HG02798 (cell line): ENCODE results near the gene DLL4.
"Not testable (repeated sequence)": the region's sequence is repeated elsewhere in the genome, so short reads cannot be mapped to it uniquely, and the experiment has no call there.

Experiments used
- ATAC-seq: cut with Tn5 transposase; IDR thresholded peaks from one replicate; pipeline ENCODE4 v1.9.1; 2021; ENCODE audit warnings: mild to moderate bottlenecking; ENCODE audit not compliant: unreplicated experiment, poor library complexity

Gene DLL4

DNA sequence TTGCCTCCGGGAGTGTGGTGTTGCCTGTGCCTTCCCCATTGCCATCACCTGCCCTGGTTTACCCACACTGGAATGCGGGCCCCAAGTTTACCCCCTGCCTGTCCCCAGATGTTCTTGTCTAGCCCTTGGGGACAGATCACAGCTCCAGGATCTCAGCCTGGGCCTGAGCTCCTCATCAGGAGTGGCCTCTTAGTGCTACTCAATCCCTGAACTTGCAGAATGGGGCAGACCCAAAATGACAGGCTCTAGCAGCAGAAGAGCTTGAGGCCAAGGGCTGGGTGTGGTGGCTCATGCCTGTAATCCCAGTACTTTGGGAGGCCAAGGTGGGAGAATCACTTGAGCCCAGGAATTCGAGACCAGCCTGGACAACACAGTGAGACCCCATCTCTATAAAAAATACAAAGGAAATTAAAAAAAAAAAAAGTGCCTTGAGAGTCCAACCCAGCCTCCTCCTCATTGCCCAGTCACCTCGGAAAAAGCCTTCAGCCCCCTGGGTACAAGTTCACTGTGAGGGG, 28.0 kb downstream of the DLL4 start:
- ATAC-seq = no peak

DNA sequence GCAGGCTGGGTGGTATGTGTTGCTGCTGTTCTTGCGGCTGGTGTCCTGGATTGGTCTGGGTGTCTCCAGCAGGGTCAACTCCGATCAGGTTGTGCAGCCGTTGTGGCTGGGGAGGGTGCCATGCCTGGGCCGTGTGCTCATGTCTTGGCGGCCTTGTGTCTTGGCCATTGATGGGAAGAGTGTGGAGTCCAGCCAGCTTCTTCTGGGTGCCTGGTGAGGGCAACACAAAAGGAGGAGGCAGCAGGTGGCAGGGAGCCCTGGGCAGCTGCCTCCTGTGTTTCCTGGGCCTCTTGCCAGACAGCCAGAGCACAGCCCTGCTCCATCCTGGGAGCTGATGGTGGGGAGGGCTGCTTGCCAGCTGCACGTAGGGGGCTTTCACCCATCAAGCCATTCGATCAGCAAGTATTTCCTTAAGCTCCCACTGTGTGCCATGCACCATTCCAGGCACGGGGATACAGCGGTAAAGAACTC, 28.5 kb downstream of the DLL4 start:
- ATAC-seq = no peak

DNA sequence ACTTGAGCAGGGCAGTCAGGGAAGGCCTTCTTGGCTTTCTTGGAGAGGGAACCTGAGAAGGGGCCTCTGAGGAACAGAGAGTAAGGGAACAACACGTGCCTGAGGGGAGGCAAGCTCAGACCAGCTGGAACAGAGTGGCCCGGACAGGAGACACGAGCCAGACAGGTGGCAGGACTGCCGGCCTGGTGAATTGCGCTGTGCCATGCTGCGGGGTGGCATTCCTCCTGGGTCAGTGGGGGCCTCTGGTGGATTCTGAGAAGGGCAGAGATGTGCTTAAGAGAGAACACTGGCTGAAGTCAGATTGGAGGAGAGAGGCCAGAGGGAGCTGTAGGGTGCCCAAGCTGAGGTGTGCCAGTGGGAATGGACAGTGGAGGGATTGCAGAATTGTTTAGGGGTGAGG, 29.0 kb downstream of the DLL4 start:
- ATAC-seq = no peak

DNA sequence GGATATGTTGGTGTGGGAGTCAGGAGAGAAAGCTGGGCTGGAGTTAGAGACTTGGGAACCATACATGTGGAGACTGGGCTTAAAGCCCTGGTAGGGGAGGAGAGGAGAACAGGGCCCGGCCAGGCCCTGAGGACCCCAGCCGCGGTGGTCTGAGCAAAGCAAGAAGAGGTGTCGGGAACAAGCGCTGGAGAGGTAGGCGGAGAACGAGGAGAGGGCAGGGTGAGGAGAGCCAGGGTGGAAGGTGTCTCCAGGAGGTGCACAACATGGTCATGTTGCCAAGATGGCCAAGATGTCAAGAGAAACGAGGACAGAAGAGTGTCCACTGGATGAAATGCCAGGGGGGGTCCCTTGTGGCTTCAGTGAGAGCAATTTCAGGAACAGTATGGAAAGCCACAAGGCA, 29.6 kb downstream of the DLL4 start:
- no peak for ATAC-seq

DNA sequence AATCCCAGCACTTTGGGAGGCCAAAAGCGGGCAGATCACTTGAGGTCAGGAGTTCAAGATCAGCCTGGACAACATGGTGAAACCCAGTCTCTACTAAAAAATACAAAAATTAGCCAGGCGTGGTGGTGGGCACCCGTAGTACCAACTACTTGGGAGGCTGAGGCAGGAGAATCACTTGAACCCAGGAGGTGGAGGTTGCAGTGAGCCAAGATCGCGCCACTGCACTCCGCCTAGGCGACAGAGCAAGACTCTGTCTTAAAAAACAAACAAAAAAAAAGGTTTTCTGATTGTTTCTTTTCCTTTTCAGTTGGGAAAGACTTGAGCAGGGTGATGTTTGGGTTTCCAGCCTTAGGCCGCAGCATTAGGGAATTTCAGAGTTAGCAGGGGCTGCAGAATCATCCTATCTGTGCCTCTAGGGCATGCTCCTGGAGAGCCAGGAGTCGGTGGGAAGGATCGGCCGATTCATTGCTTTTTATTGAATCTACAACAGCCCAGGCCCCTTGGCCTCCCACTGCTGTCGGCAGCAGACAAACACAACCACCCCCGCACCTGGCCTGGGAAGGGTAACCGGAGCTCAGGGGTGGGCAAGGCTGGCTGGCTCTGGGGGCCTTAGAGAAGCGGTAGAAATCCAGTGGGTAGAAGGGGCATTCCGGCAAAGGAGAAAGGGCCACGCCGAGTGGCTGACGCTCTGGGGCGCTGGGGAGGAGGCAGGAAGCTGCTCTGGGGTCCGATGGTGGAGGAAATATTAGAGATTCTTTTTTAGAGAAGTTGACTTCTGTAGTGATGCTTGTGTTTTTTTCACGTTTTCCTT, 30.4 kb downstream of the DLL4 start:
- ATAC-seq = no peak

DNA sequence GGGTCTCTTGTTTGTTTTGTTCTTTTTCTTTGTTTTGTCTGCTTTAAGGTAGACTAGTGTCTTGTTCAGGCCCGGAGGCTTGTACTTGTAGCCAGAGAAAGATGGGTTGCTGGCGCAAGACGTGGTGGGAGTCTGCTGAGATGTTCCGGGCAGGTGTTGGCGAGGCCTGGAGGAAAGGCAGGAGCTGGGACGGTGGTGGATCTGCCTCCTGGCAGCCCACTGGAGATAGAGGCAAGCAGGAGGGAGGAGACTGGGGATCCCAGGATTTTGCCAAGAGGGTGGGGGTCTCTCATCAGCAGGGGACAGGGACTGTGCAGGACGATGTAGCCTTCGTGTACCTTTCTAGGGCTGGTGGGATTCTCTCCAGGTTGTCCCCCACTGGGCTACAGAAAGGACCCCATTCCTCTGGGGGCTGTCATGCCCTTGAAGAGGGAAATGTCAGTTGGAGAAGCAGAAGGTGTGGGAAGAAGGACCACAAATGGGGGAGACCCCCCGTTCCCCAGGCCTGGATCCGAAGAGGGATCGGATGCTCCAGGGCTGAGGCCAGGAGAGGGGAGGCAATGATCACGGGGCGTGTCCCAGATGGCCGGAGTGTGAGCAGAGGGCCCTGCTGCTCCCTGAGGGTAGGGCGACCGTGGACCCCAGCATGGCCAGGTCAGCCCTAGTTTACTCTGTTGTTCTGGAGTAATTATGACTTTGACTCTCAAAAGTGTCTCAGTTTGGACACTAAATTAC, 31.2 kb downstream of the DLL4 start:
- no peak for ATAC-seq

DNA sequence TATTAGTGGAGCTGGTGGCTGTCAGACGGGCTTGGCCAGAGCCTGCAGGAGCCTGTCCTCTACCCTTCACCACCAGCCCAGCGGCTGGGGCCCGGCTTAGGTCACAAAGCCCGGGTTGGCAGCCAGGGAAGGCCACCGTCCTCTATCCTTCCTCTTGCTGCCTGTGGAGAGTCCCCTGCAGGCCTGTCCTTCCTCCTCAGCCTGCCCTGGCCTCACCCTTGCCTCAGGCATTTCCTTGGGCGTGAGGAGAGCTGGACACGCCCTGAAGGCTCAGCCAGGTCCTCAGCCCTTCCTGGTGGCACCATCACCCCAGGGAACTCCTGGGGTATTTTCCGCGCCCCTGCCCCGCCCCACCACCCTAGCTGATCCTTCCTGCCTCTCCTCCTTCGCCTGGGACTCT, 31.8 kb downstream of the DLL4 start:
- ATAC-seq = no peak

DNA sequence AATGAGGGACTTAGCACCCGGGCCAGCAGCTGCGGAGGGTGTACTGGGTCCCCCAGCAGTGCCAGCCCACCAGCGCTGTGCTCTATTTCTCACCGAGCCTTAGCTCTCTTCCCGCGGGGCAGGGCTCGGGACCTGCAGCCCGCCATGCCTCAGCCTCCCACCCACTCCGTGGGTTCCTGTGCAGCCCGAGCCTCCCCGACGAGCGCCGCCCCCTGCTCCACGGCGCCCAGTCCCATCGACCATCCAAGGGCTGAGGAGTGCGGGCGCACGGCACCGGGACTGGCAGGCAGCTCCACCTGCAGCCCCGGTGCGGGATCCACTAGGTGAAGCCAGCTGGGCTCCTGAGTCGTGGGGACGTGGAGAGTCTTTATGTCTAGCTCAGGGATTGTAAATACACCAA, 32.6 kb downstream of the DLL4 start:
- not testable (repeated sequence) for ATAC-seq

DNA sequence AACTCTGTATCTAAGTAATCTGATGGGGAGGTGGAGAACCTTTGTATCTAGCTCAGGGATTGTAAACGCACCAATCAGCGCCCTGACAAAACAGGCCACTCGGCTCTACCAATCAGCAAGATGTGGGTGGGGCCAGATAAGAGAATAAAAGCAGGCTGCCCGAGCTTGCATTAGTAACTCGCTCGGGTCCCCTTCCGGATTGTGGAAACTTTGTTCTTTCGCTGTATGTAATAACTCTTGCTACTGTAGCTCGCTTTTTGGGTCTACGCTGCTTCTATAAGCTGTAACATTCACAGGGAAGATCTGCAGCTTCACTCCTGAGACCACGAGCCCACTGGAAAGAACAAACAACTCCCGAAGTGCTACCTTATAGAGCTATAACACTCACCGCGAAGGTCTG, 33.2 kb downstream of the DLL4 start:
- ATAC-seq = not testable (repeated sequence)

DNA sequence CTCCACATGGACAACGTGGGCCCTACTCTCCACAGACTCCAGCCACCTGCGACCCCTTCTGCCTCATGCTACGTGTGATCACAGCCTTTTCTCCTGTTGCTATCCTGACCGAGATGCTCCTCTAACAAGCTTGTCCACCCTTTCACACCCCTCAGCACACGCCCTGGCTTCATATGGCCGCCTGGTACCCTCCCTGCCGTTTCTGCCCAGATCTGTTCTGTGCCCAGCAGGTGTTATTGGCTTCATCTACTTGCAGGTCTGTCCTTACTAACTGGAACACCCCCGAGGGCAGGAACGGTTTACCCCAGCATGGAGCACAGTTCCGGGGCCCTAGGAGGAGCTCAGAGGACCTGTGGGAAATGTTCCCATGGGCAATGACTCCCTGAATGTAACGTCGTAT, 34.1 kb downstream of the DLL4 start:
- no peak for ATAC-seq

DNA sequence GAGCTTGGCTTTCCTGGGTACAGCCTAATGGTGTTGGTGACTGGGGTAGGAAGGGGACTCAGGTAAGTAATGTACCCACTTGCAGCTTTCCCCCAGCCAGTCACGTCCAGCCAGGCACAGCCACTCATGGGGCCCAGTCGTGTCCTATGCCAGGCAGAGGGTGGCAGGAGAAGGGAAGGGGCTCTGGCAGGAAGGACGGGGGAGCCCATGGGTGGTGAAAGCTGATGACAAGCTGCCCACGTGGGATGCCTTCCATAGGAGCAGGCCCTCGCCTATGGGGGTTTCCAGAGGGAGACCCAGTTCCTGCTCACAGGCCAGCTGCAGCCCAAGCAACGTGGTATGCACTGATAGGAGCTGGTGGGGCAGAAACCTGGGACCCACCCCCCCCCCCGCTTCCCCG, 34.9 kb downstream of the DLL4 start:
- no peak for ATAC-seq

DNA sequence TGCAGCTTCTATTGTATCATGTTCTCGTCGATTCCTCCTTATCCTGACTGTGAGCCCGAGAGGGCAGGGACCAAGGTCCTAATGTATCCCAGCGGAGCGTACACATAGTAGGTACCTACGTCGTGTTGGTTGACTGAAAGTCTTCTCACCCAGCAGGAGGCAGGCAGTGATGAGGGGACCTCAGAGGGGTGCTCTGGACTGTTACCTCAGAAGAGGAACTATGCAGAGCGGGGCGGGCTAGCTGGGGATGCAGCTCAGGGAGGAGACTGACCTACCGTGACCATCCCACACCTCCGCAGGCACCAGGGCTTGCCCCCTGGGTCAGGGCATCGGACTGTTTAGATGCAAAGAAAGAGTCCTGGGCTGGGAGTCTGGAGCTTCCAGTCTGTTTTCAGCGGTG, 35.5 kb downstream of the DLL4 start:
- no peak for ATAC-seq

DNA sequence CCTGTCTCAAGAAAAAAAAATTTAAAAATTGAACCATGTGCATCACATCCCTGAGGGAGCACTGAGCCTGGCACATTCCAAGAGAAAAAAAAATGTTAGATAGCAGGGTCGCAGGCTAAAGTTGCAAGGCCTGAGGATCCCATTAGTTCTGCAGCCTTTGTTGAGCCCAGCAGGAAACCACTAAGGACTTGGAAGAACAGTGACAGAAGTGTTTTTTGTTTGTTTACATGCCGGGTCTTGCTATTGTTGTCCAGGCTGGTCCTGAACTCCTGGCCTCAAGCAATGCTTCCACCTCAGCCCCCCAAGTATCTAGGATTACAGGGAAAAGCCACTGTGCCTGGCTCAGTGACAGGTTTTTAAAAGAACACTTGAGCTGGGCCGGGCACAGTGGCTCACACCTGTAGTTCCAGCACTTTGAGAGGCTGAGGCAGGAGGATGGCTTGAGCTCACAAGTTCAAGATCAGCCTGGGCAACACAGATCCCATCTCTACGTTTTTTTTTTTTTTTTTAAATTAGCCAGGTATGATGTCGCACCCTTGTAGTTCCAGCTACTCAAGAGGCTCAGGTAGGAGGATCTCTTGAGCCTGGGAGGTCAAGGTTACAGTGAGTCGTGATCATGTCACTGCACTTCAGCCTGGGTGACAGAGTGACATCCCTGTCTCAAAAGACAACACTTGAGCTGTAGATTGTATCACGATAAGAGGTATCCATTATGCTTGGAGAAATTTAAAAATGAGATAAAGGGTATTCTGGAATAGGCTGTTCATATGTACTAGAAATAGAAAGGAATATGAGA, 39.3 kb downstream of the DLL4 start:
- no peak for ATAC-seq

DNA sequence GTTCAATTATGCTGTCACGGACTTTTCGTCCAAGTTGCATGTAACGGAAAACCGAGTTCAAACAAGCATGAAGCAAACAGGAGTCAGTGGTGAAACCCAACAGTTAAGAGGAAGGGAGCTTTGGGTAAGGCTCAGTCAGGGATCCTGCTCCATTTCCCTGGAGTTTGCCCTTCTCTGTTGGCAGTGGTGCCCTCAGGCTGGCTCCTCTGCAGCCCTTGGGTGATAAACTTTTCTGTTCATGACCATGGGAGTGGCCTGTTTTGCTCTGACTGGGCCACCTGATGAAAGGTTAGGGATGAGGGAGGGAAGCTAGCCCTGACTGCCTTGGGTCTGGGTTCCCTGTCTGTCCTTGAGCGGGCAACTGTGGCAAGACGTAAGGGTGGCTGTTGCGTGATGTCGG, 40.2 kb downstream of the DLL4 start:
- ATAC-seq = no peak

DNA sequence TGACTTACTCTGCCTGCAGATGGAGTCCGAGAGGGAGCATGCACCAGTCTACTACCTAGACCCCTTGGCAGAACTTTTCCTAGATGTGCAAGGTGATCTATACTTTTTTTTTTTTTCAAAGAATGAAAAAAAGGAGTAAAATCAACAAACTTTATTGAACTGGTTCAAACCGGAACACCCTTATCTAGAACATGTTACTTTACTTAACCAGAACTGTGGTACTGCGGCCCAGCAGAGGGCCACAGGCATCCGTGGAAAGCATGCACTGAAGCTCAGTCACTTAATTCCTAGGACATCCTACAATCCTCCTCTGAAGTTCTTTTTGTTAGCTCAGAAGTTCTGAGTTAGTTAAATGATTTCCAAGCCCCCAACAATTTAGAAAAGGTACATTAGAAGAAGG, 45.7 kb downstream of the DLL4 start:
- ATAC-seq = no peak

DNA sequence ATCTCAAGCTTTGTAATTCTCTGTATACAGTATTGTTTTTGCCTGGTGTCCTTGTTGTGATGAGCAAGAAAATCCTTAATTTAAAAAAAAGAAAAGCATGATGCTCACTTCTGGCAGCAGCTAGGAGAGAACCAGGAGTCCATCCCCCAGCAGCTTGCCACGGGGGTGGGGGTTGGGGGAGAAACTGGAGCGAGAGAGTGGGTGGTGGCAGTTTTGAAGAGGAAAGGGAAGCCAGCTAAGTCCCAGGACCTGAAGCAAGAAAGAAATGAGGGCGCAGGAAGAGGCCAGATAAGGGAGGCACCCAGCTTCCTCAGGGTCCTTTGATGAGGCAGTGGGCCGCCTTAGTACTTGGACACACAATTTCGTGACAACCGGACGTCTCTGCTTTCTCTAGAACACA, 47.7 kb downstream of the DLL4 start:
- ATAC-seq = no peak

DNA sequence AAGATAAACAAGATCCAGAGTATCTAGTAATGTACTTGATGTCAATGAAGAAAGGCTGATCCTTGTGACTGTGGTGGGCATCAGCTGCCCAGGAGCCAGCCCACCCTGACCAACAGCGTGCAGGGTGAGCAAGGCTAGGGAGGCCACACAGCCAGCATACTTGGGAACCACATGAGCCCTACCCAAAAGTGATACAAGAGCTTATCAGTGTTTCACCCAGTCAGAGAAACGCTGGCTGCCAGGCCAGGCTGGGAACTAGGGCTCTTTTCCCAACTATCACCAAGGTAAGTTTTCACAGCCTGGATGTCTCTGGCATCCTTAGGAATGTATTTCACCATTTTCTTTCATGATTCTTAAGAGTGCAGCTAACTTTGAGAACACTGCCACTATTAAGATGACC, 49.0 kb downstream of the DLL4 start:
- ATAC-seq = no peak

DNA sequence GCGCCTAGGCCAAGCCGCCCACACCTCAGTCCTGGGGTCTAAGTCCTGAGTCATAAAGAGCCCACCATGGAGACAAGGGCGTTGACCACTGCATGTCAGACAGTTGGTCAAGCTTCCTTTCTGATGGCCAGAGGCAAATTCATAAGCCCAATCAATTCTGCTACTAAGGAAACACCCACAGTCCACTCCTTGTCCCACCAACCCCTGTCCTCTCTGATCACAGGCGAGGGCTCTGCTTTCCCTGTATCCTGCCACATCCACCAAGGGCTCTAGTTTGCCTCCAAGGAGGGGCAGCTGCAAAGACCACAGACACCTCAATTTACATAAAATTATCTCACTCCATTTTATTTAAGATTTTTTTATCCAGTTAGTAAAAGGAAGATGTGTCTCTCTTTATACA, 49.4 kb downstream of the DLL4 start:
- no peak for ATAC-seq

DNA sequence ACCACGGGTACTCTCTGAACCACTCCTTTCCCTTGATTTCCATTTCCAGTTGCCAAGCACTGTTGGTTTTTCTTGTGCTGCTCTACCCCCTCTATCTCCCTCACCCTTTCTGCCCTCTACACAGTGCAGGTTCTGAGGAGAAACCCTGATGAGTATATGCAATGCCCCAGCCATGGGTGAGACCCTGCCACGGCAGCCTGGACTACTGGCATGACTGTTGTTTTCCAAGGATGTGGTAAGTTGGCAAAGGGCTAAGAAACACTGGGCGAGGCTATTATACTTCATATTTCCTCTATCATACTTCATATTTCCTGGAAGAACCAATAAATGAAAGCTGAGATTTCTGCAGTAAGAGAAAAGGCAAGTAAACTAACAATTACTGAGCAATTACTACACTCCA, 52.0 kb downstream of the DLL4 start:
- no peak for ATAC-seq

DNA sequence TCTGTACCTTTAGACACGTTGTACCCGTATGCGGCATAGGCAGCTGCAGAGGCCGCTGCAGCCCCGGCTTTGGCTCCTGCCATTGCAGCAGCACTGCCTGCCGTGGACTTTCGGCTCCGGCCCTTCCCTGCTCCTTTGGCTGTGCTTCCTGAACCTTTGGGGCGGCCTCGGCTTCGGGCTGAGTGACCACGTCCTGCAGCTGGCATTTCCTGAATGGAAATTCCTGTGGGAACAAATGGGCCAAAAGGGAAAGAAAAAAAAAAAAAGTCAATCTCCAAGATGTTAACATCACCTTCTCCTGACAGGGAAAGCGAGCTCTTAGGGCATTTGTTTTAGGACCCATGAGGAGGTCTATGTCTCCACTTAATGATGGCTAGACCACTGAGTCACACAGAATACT, 53.7 kb downstream of the DLL4 start:
- ATAC-seq = no peak

DNA sequence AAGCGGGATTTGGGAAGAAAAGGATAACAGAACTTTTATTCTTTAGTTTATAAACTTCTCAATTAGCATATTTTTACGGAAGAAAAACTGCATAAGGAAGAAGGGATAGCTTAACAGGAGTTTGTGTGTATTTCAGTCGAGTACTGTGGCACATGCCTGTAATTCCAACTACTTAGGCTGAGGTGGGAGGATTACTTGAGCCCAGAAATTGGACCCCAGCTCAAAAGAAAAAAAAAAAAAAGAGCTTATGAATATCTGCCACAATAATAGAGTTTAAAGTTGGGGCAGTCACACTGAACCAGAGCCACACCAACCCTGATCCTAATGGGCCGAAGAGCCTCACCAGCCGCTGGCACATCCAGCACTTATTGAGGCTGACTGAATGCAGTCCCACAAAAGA, 55.3 kb downstream of the DLL4 start:
- ATAC-seq = no peak
